ENCODE results near the gene TM7SF2. TPM values are rescaled to one million over a fixed set of nuclear protein-coding genes. Genes with fewer than 3 reads are reported as not detected.
A peak's percentile ranks its signal among the peaks of the same experiment; 100 is the strongest.

The TM7SF2 gene
- total and polyA plus RNA-seq, 2 of the 8 experiments (the other 6 are each of a cell fraction or from before 2014, with no cell fraction given): 40.1 to 96.0 TPM

GRCh38 chr11:65083134-65083833 is 28.4 kb upstream of the TM7SF2 start:
- ChIA-PET CTCF (ENCODE audit: partially characterized antibody) (interaction anchor here (0.7 to 1.7 kb wide), 9 partner anchors 15 to 234 kb away, joined by 3 to 5 read pairs (median 3); partner anchors contain the start of genes SAC3D1 and TM7SF2), POLR2A (ENCODE audit: partially characterized antibody) (interaction anchor here (0.8 to 21.6 kb wide), 26 partner anchors 8 to 198 kb away, joined by 3 to 230 read pairs (median 4); partner anchors contain the start of genes FAU, MRPL49, NAALADL1 and SAC3D1)
- Histone ChIP-seq H2BK20ac (ENCODE audit: low read length) (no peak overlapping the region), H4K8ac (ENCODE audit: extremely low read depth, insufficient read depth, low read length) (peak overlapping the region; percentile 22; the same call in 1 of the 2 replicates), H3K79me2 (ENCODE audit: control insufficient read depth in 1 of 2, insufficient read depth in 2 of 2, low read length in 2 of 2) (peaks cover 10 to 36% of the 10 kb centered on the region in 2 experiments), H3K36me3 (ENCODE audit: control insufficient read depth in 2 of 4, insufficient read depth in 4 of 4, low read length in 3 of 4) (peaks cover 18 to 38% (median 31%) of the 10 kb centered on the region in 4 experiments), H2BK120ac (replicated peaks; ENCODE audit: low read depth, low read length) (no peak overlapping the region), H2AK5ac (ENCODE audit: low read depth, low read length) (no peak overlapping the region), H3K9me3 (ENCODE audit: insufficient read depth in 2 of 2, low read depth in 1 of 2, low read length in 1 of 2) (no peaks in the 10 kb centered on the region), H3K18ac (ENCODE audit: extremely low read depth, low read length) (0 out of 2 replicates have a peak overlapping the region, but pooled peaks have one; percentile 0), H3K23ac (ENCODE audit: insufficient read length) (no peak overlapping the region), H3K14ac (ENCODE audit: insufficient read length) (no peak overlapping the region), H2BK5ac (ENCODE audit: low read depth, low read length) (peak overlapping the region; percentile 78; the same call in 1 of the 2 replicates), H3K4me1 (replicated peaks in 1 of 4; ENCODE audit: control insufficient read depth in 3 of 4, insufficient read depth in 4 of 4, low read length in 3 of 4) (peaks cover 0 to 9% (median 4%) of the 10 kb centered on the region in 4 experiments; a peak in 5 of 7 replicates), H3K4ac (replicated peaks; ENCODE audit: insufficient read length, low read depth, low read length) (no peak overlapping the region), H3K56ac (replicated peaks; ENCODE audit: insufficient read length, low read depth, low read length) (peak overlapping the region; percentile 63), H3K9ac (replicated peaks in 1 of 4; ENCODE audit: extremely low read depth in 1 of 4, low read depth in 3 of 4, low read length in 3 of 4) (peak overlapping the region; percentile 77 to 96 (median 87)), H3K4me2 (ENCODE audit: insufficient read depth in 1 of 2, low read depth in 2 of 2, low read length in 2 of 2) (peak overlapping the region; percentile 81 to 98), H3K27ac (ENCODE audit: low read depth, low read length) (peak overlapping the region; percentile 94), H4K20me1 (replicated peaks in 1 of 2; ENCODE audit: control insufficient read depth in 1 of 2, insufficient read depth in 2 of 2, low read length in 2 of 2) (peaks cover 4% of the 10 kb centered on the region in 2 experiments), H2BK15ac (ENCODE audit: low read length) (0 out of 2 replicates have a peak overlapping the region, but pooled peaks have one; percentile 36), H4K5ac (ENCODE audit: insufficient read length, low read depth, low read length) (peak overlapping the region; percentile 9), H3K4me3 (ENCODE audit: extremely low read depth in 1 of 4, insufficient read depth in 2 of 4, low read depth in 3 of 4, low read length in 4 of 4) (peak overlapping the region; percentile 92 to 99 (median 98)), H2BK12ac (ENCODE audit: low read depth, low read length) (0 out of 2 replicates have a peak overlapping the region, but pooled peaks have one; percentile 17), H3K23me2 (ENCODE audit: low read depth, low read length) (peaks cover 8% of the 10 kb centered on the region), H3K79me1 (ENCODE audit: low read depth, low read length) (peaks cover 22% of the 10 kb centered on the region), H3K27me3 (replicated peaks in 1 of 4; ENCODE audit: control insufficient read depth in 3 of 4, extremely low read depth in 1 of 4, insufficient read depth in 3 of 4, low read length in 3 of 4) (no peaks in the 10 kb centered on the region), H4K91ac (replicated peaks; ENCODE audit: insufficient read length, low read length) (no peak overlapping the region), H2AFZ (ENCODE audit: low read length) (no peak overlapping the region)
- WGBS, 2 experiments (ENCODE audit: extremely low coverage in 1 of 2, insufficient coverage in 1 of 2, insufficient read length in 1 of 2, insufficient replicate concordance in 2 of 2, low coverage in 1 of 2, low lambda C conversion rate in 2 of 2, missing lambda C conversion rate in 1 of 2): 9% methylated on average over 13 of the region's 13 CpGs; no CpG with 5 or more reads in 1 of the 2 experiments
- FAIRE-seq: no peak
- DNase-seq (ENCODE audit: low read depth in 1 of 2, low spot score in 2 of 2): no peak
- no peak for TF ChIP-seq SIX5 (IDR thresholded peaks at IDR 0.05; ENCODE audit: low read depth, low read length)
- TF ChIP-seq EP300 (IDR thresholded peaks at IDR 0.05; ENCODE audit: borderline replicate concordance in 1 of 2, low read depth in 2 of 2, low read length in 2 of 2): no peak
- TF ChIP-seq TAF7 (optimal IDR thresholded peaks at IDR 0.05; ENCODE audit: borderline replicate concordance, low read depth, low read length): no peak
- TF ChIP-seq BACH1 (IDR thresholded peaks at IDR 0.05; ENCODE audit: low read length): no peak
- TF ChIP-seq SP4 (IDR thresholded peaks at IDR 0.05; ENCODE audit: low read length): no peak
- TF ChIP-seq POU5F1 (IDR thresholded peaks at IDR 0.05; ENCODE audit: low read depth, low read length): no peak
- no peak for TF ChIP-seq RNF2 (IDR thresholded peaks at IDR 0.05; ENCODE audit: borderline replicate concordance, low read depth, low read length, missing control alignments, poor library complexity, severe bottlenecking)
- TF ChIP-seq ATF2 (IDR thresholded peaks at IDR 0.05; ENCODE audit: low read length): no peak
- TF ChIP-seq CHD2 (IDR thresholded peaks at IDR 0.05; ENCODE audit: low read length): no peak
